ENCODE results near the gene ST8SIA5.

DNA sequence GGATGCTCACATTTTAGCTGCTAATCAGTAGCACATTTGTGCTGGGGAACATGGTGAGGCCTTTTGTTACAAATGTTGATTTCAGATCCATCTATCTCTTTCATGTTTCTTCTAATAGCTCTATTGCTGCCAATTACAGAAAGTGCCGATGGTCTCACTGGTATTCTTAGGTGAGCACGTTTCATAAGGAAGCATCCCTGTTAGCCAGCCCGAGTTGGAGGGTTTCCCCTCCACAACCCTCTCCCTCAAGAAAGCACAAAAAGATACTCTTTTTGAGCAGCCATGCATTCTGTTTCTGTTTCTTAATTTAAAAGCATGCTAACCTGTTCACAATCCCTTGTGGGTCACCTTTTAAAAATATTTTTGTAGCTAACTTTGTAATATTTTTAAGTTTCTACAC is 30.8 kb upstream of the ST8SIA5 start:
- no peak for TF ChIP-seq ZNF101 (CRISPR knock-in tag; IDR thresholded peaks at IDR 0.05; ENCODE audit: borderline replicate concordance, low read depth)
- TF ChIP-seq, protein P1, sequence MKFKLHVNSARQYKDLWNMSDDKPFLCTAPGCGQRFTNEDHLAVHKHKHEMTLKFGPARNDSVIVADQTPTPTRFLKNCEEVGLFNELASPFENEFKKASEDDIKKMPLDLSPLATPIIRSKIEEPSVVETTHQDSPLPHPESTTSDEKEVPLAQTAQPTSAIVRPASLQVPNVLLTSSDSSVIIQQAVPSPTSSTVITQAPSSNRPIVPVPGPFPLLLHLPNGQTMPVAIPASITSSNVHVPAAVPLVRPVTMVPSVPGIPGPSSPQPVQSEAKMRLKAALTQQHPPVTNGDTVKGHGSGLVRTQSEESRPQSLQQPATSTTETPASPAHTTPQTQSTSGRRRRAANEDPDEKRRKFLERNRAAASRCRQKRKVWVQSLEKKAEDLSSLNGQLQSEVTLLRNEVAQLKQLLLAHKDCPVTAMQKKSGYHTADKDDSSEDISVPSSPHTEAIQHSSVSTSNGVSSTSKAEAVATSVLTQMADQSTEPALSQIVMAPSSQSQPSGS (CRISPR knock-in tag; IDR thresholded peaks at IDR 0.05) = no peak
- TF ChIP-seq FOSL1 (CRISPR knock-in tag; IDR thresholded peaks at IDR 0.05; ENCODE audit: borderline replicate concordance) = no peak
- no peak for TF ChIP-seq CEBPZ (IDR thresholded peaks at IDR 0.05; ENCODE audit: low read length)
- TF ChIP-seq ARNT (IDR thresholded peaks at IDR 0.05) = no peak
